H9 (cell line): ENCODE measurements around the gene MED25. TPM values are rescaled to one million over a fixed set of nuclear protein-coding genes. Genes with fewer than 3 reads are reported as not detected.

Experiments
- DNase-seq: peaks from one replicate; pipeline ENCODE4 v3.0.0-alpha.2; 2017
- H2AFZ ChIP-seq: one replicate; pipeline ENCODE4 v1.6.1; 2013; ENCODE audit warnings: mild to moderate bottlenecking, low read length, control low read depth, moderate library complexity
- H2AK5ac ChIP-seq: 2 replicates; pipeline ENCODE4 v1.6.1; 2013; ENCODE audit warnings: low read length, control low read depth, mixed read lengths; ENCODE audit not compliant: insufficient read length
- H2BK120ac ChIP-seq: one replicate; pipeline ENCODE4 v1.6.1; 2013; ENCODE audit warnings: low read depth, mild to moderate bottlenecking, low read length, control low read depth, inconsistent platforms; ENCODE audit not compliant: poor library complexity, severe bottlenecking
- H2BK12ac ChIP-seq: 2 replicates; pipeline ENCODE4 v1.6.1; 2013; ENCODE audit warnings: low read length, control low read depth, mixed read lengths, low read depth; ENCODE audit not compliant: insufficient read length
- H2BK15ac ChIP-seq: 2 replicates; pipeline ENCODE4 v1.6.1; 2013; ENCODE audit warnings: low read depth, low read length, control low read depth
- H2BK20ac ChIP-seq: one replicate; pipeline ENCODE4 v1.6.1; 2013; ENCODE audit warnings: low read depth, mild to moderate bottlenecking, low read length, control low read depth, inconsistent platforms; ENCODE audit not compliant: poor library complexity, severe bottlenecking
- H2BK5ac ChIP-seq: 2 replicates; pipeline ENCODE4 v1.6.1; 2013; ENCODE audit warnings: low read length, control low read depth, mixed read lengths; ENCODE audit not compliant: insufficient read length
- H3K14ac ChIP-seq: 2 replicates; pipeline ENCODE4 v1.6.1; 2013; ENCODE audit warnings: low read length, control low read depth; ENCODE audit not compliant: insufficient read depth
- H3K18ac ChIP-seq: 2 replicates; pipeline ENCODE4 v1.6.1; 2013; ENCODE audit warnings: low read depth, mild to moderate bottlenecking, mixed read lengths, low read length, control low read depth; ENCODE audit not compliant: insufficient read length
- H3K23ac ChIP-seq: 2 replicates; pipeline ENCODE4 v1.6.1; 2013; ENCODE audit warnings: low read length, control low read depth, mixed read lengths, low read depth; ENCODE audit not compliant: insufficient read length
- H3K23me2 ChIP-seq: 2 replicates; pipeline ENCODE4 v1.6.1; 2013; ENCODE audit warnings: low read depth, mild to moderate bottlenecking, mixed read lengths, low read length, control low read depth; ENCODE audit not compliant: insufficient read length, poor library complexity, severe bottlenecking
- H3K27ac ChIP-seq: 2 replicates; pipeline ENCODE4 v1.5.1; 2013; ENCODE audit warnings: low read length, control low read depth, mixed read lengths, low read depth; ENCODE audit not compliant: insufficient read length
- H3K27me3 ChIP-seq: 2 replicates; pipeline ENCODE4 v1.6.1; 2013; ENCODE audit warnings: low read length, control low read depth, inconsistent platforms; ENCODE audit not compliant: insufficient read depth
- H3K4ac ChIP-seq: 2 replicates; pipeline ENCODE4 v1.6.1; 2013; ENCODE audit warnings: low read depth, mild to moderate bottlenecking, control low read depth, inconsistent platforms, low read length, moderate library complexity
- H3K4me1 ChIP-seq: 2 replicates; pipeline ENCODE4 v1.6.1; 2013; ENCODE audit warnings: low read length, control low read depth, inconsistent platforms; ENCODE audit not compliant: insufficient read depth
- H3K4me2 ChIP-seq: 2 replicates; pipeline ENCODE4 v1.6.1; 2013; ENCODE audit warnings: low read length, control low read depth, mixed read lengths; ENCODE audit not compliant: insufficient read length, insufficient read depth
- H3K56ac ChIP-seq: 2 replicates; pipeline ENCODE4 v1.6.1; 2013; ENCODE audit warnings: low read depth, mild to moderate bottlenecking, mixed read lengths, low read length, control low read depth; ENCODE audit not compliant: insufficient read length
- H3K79me1 ChIP-seq: 2 replicates; pipeline ENCODE4 v1.6.1; 2013; ENCODE audit warnings: low read depth, mild to moderate bottlenecking, moderate library complexity, low read length, control low read depth, inconsistent platforms; ENCODE audit not compliant: insufficient read depth, poor library complexity, severe bottlenecking
- H3K79me2 ChIP-seq: 2 replicates; pipeline ENCODE4 v1.6.1; 2013; ENCODE audit warnings: low read length, control low read depth, inconsistent platforms; ENCODE audit not compliant: insufficient read depth
- H3K9ac ChIP-seq: 2 replicates; pipeline ENCODE4 v1.6.1; 2013; ENCODE audit warnings: low read length, control low read depth, mixed read lengths; ENCODE audit not compliant: insufficient read length; ENCODE audit errors: extremely low read depth
- H3K9me3 ChIP-seq: one replicate; pipeline ENCODE4 v1.6.1; 2013; ENCODE audit warnings: low read depth, low read length, inconsistent platforms; ENCODE audit not compliant: control insufficient read depth
- H3T11ph ChIP-seq: one replicate; pipeline ENCODE4 v1.6.1; 2013; ENCODE audit warnings: mild to moderate bottlenecking, low read length, control low read depth, inconsistent platforms
- H4K20me1 ChIP-seq: one replicate; pipeline ENCODE4 v1.6.1; 2013; ENCODE audit not compliant: control insufficient read depth, insufficient read length, insufficient read depth
- H4K5ac ChIP-seq: 2 replicates; pipeline ENCODE4 v1.6.1; 2013; ENCODE audit warnings: low read depth, mild to moderate bottlenecking, mixed read lengths, low read length, control low read depth; ENCODE audit not compliant: insufficient read length
- H4K8ac ChIP-seq: replicated peaks from 2 replicates; pipeline ENCODE4 v1.6.1; 2013; ENCODE audit warnings: low read length, control low read depth, mixed read lengths, low read depth; ENCODE audit not compliant: insufficient read length
- H4K91ac ChIP-seq: 2 replicates; pipeline ENCODE4 v1.6.1; 2013; ENCODE audit warnings: low read depth, mild to moderate bottlenecking, moderate library complexity, mixed read lengths, low read length, control low read depth; ENCODE audit not compliant: insufficient read length
- H3K27ac Mint-ChIP-seq, 3 experiments: 2 replicates in 2 of 3; 3 replicates in 1 of 3; pipeline ENCODE4 v1.8.0; 2020 to 2021; ENCODE audit warnings: mixed read lengths in 3 of 3, mild to moderate bottlenecking in 1 of 3, moderate library complexity in 1 of 3
- H3K27me3 Mint-ChIP-seq: 2 replicates; pipeline ENCODE4 v1.8.0; 2021; ENCODE audit warnings: low read depth, mild to moderate bottlenecking, moderate library complexity, mixed read lengths
- H3K36me3 Mint-ChIP-seq, 3 experiments: 2 replicates in 2 of 3; 3 replicates in 1 of 3; pipeline ENCODE4 v1.8.0; 2020 to 2021; ENCODE audit warnings: low read depth in 3 of 3, mixed read lengths in 3 of 3; ENCODE audit not compliant: insufficient read depth in 1 of 3
- H3K4me1 Mint-ChIP-seq, 2 experiments: 2 replicates each; pipeline ENCODE4 v1.8.0; 2020; ENCODE audit warnings: mixed read lengths in 2 of 2
- H3K4me3 Mint-ChIP-seq, 2 experiments: 2 replicates in 1 of 2; 3 replicates in 1 of 2; pipeline ENCODE4 v1.8.0; 2020 to 2021; ENCODE audit warnings: mild to moderate bottlenecking in 2 of 2, mixed read lengths in 2 of 2, moderate library complexity in 1 of 2
- H3K9me3 Mint-ChIP-seq, 2 experiments: 2 replicates in 1 of 2; 3 replicates in 1 of 2; pipeline ENCODE4 v1.8.0; 2020; ENCODE audit warnings: mild to moderate bottlenecking in 2 of 2, mixed read lengths in 2 of 2, moderate library complexity in 1 of 2
- WGBS: extraction: QIAGEN DNeasy Blood & Tissue Kit; methylation state at CpG from one replicate; pipeline ENCODE4 v1.1.7; 2013; ENCODE audit warnings: missing lambda C conversion rate, low lambda C conversion rate, mixed read lengths; ENCODE audit not compliant: insufficient read length; ENCODE audit errors: extremely low coverage; 5-methylcytosine and 5-hydroxymethylcytosine counted together
- total RNA-seq: library from RNA; stranded (reverse); gene quantifications from 2 replicates; pipeline ENCODE4 v1.2.1, GENCODE V29; 2021
- TF ChIP-seq, protein P1 (sequence below): fragments of 200-600 bp; sonication (generic); conservative IDR thresholded peaks from 3 replicates; pipeline ENCODE4 v1.8.0; 2021; ENCODE audit warnings: antibody characterized with exemption, mild to moderate bottlenecking

MED25 gene
- total RNA-seq, 1 experiment from 2014 or later = 77.5 TPM

DNA sequence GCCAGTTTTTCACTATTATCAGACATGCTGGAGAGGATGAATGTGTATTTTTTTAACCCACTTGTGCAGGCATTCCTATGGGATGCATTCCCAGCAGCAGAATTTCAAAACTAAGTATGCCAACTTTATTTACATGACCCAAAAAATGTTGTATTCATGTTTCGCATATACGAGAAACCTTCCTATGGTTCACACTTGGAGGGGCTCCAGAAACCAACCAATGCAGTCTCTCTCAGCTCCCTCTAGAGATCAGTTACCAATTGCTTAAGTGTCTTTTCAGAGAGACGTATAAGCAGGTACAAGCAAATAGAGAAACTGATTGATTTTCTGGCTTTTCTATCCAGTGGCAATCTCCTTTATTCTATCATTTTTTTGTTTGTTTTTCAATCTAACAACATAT is 27.3 kb downstream of the MED25 start:
- Histone ChIP-seq H2BK15ac (no peak overlapping the region), H4K91ac (no peak overlapping the region), H3K4me1 (no peaks in the 10 kb centered on the region; the same call in 1 of the 2 replicates), H4K8ac (no peak overlapping the region), H3K18ac (no peak overlapping the region), H3K79me2 (no peaks in the 10 kb centered on the region), H2BK12ac (no peak overlapping the region), H3T11ph (no peak overlapping the region), H3K23me2 (peaks cover 4% of the 10 kb centered on the region), H3K27me3 (no peaks in the 10 kb centered on the region), H4K5ac (no peak overlapping the region), H3K79me1 (no peaks in the 10 kb centered on the region), H3K4me2 (no peak overlapping the region), H3K14ac (no peak overlapping the region), H3K23ac (no peak overlapping the region), H2BK20ac (no peak overlapping the region), H3K27ac (no peak overlapping the region), H3K9ac (no peak overlapping the region), H2AK5ac (no peak overlapping the region), H2BK120ac (no peak overlapping the region), H2BK5ac (no peak overlapping the region), H2AFZ (no peak overlapping the region), H4K20me1 (no peaks in the 10 kb centered on the region), H3K56ac (no peak overlapping the region), H3K4ac (no peak overlapping the region), H3K9me3 (no peaks in the 10 kb centered on the region)
- Mint-ChIP-seq H3K27me3 (peaks cover 1% of the 10 kb centered on the region), H3K4me1 (peaks cover 10 to 11% of the 10 kb centered on the region in 2 experiments), H3K27ac (no peak overlapping the region), H3K36me3 (peaks cover 18 to 23% (median 18%) of the 10 kb centered on the region in 3 experiments), H3K9me3 (peaks cover 0 to 4% of the 10 kb centered on the region in 2 experiments; a peak in 2 of 5 replicates), H3K4me3 (no peak overlapping the region)
- TF ChIP-seq, protein P1, sequence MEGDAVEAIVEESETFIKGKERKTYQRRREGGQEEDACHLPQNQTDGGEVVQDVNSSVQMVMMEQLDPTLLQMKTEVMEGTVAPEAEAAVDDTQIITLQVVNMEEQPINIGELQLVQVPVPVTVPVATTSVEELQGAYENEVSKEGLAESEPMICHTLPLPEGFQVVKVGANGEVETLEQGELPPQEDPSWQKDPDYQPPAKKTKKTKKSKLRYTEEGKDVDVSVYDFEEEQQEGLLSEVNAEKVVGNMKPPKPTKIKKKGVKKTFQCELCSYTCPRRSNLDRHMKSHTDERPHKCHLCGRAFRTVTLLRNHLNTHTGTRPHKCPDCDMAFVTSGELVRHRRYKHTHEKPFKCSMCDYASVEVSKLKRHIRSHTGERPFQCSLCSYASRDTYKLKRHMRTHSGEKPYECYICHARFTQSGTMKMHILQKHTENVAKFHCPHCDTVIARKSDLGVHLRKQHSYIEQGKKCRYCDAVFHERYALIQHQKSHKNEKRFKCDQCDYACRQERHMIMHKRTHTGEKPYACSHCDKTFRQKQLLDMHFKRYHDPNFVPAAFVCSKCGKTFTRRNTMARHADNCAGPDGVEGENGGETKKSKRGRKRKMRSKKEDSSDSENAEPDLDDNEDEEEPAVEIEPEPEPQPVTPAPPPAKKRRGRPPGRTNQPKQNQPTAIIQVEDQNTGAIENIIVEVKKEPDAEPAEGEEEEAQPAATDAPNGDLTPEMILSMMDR = no peak
- no peak for DNase-seq
- no CpG with 5 or more reads among the region's 3 CpGs for WGBS
